GM10266 (cell line): ENCODE data around the gene FYB1.

ENCODE experiments used
- DNase-seq: peaks from one replicate; pipeline ENCODE4 v3.0.0; 2012; ENCODE audit errors: extremely low spot score
- CTCF ChIP-seq: IDR thresholded peaks from 2 replicates; pipeline ENCODE4 v1.5.1; 2012; ENCODE audit warnings: mild to moderate bottlenecking, low read depth; ENCODE audit not compliant: control insufficient read depth, insufficient read depth; ENCODE audit errors: missing control alignments

FYB1 gene

GRCh38 chr5:39059064-39059463, 160.3 kb downstream of the FYB1 start:
- DNase-seq, result no peak
- TF ChIP-seq CTCF, result no peak

GRCh38 chr5:39058178-39058921, 161.0 kb downstream of the FYB1 start:
- TF ChIP-seq CTCF, result no peak
- DNase-seq, result peak; percentile 22

- no peak for DNase-seq
- no peak for TF ChIP-seq CTCF
Measured at GRCh38 chr5:39057734-39058133, 161.6 kb downstream of the FYB1 start.

- TF ChIP-seq CTCF, result no peak
- no peak for DNase-seq
Measured at GRCh38 chr5:39055768-39056398, 163.5 kb downstream of the FYB1 start.
